PC-3 (cell line): ENCODE measurements around the gene B4GALT1.

Experiments used
- EZH2phosphoT487 ChIP-seq: fragments of 300-600 bp; sonication (generic); IDR thresholded peaks from 2 replicates; pipeline ENCODE4 v1.6.1; 2018; ENCODE audit warnings: mild to moderate bottlenecking, antibody characterized with exemption, low read length, borderline replicate concordance
- TF ChIP-seq, protein P1 (sequence below): fragments of 300-600 bp; sonication (generic); conservative IDR thresholded peaks from 2 replicates; pipeline ENCODE4 v1.5.1; 2017; ENCODE audit warnings: antibody characterized with exemption, low read depth, mild to moderate bottlenecking, low read length

GRCh38 chr9:33107762-33108161 is 59.4 kb downstream of the B4GALT1 start:
- TF ChIP-seq, protein P1, sequence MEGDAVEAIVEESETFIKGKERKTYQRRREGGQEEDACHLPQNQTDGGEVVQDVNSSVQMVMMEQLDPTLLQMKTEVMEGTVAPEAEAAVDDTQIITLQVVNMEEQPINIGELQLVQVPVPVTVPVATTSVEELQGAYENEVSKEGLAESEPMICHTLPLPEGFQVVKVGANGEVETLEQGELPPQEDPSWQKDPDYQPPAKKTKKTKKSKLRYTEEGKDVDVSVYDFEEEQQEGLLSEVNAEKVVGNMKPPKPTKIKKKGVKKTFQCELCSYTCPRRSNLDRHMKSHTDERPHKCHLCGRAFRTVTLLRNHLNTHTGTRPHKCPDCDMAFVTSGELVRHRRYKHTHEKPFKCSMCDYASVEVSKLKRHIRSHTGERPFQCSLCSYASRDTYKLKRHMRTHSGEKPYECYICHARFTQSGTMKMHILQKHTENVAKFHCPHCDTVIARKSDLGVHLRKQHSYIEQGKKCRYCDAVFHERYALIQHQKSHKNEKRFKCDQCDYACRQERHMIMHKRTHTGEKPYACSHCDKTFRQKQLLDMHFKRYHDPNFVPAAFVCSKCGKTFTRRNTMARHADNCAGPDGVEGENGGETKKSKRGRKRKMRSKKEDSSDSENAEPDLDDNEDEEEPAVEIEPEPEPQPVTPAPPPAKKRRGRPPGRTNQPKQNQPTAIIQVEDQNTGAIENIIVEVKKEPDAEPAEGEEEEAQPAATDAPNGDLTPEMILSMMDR: no peak
- TF ChIP-seq EZH2phosphoT487: no peak
